Femur (tissue), 1 donor: ENCODE data around the gene ZEB1.
"Not testable (repeated sequence)": the region's sequence is repeated elsewhere in the genome, so short reads cannot be mapped to it uniquely, and the experiment has no call there.

Experiments
- DNase-seq: peaks from one replicate; pipeline ENCODE4 v3.0.0-alpha.2; 2017

ZEB1 gene

GRCh38 chr10:31319602-31320549 lies 860 bp downstream of the ZEB1 start:
- peak; percentile 64 for DNase-seq

- DNase-seq = peak; percentile 61
Observed at GRCh38 chr10:31320550-31321211, 1.7 kb downstream of the ZEB1 start.

- DNase-seq = peak; percentile 21
Observed at GRCh38 chr10:31321396-31321941, 2.5 kb downstream of the ZEB1 start.

GRCh38 chr10:31322647-31323046 lies 3.6 kb downstream of the ZEB1 start:
- DNase-seq = no peak

GRCh38 chr10:31340343-31340742 lies 21.3 kb downstream of the ZEB1 start:
- no peak for DNase-seq

GRCh38 chr10:31341552-31341951 lies 22.5 kb downstream of the ZEB1 start:
- no peak for DNase-seq

- DNase-seq = no peak
Observed at GRCh38 chr10:31343009-31343408, 24.0 kb downstream of the ZEB1 start.

GRCh38 chr10:31343551-31343950 lies 24.5 kb downstream of the ZEB1 start:
- no peak for DNase-seq

GRCh38 chr10:31345886-31346285 lies 26.9 kb downstream of the ZEB1 start:
- DNase-seq = no peak

GRCh38 chr10:31346953-31347352 lies 27.9 kb downstream of the ZEB1 start:
- DNase-seq = no peak

- no peak for DNase-seq
Observed at GRCh38 chr10:31347705-31348104, 28.7 kb downstream of the ZEB1 start.

GRCh38 chr10:31350891-31351290 lies 31.9 kb downstream of the ZEB1 start:
- no peak for DNase-seq

- DNase-seq = no peak
Observed at GRCh38 chr10:31352436-31353226, 33.6 kb downstream of the ZEB1 start.

- DNase-seq = no peak
Observed at GRCh38 chr10:31353574-31353973, 34.6 kb downstream of the ZEB1 start.

GRCh38 chr10:31358688-31359330 lies 39.8 kb downstream of the ZEB1 start:
- DNase-seq = no peak

- DNase-seq = no peak
Observed at GRCh38 chr10:31359979-31360378, 41.0 kb downstream of the ZEB1 start.

- DNase-seq = not testable (repeated sequence)
Observed at GRCh38 chr10:31361475-31361874, 42.5 kb downstream of the ZEB1 start.

GRCh38 chr10:31362023-31362641 lies 43.1 kb downstream of the ZEB1 start:
- no peak for DNase-seq

- not testable (repeated sequence) for DNase-seq
Observed at GRCh38 chr10:31363696-31364095, 44.7 kb downstream of the ZEB1 start.

GRCh38 chr10:31364238-31364637 lies 45.2 kb downstream of the ZEB1 start:
- not testable (repeated sequence) for DNase-seq

GRCh38 chr10:31366703-31367102 lies 47.7 kb downstream of the ZEB1 start:
- DNase-seq = no peak

GRCh38 chr10:31368724-31369123 lies 49.7 kb downstream of the ZEB1 start:
- no peak for DNase-seq
